Bladder microvascular endothelial cell (primary cell): Measurements from ENCODE around the gene KCNJ1. TPM values are rescaled to one million over a fixed set of nuclear protein-coding genes. Genes with fewer than 3 reads are reported as not detected.

Experiments used
- total RNA-seq: library from RNA; depleted of rRNA; stranded (reverse); fragments of >200 nt; gene quantifications from 2 replicates; pipeline ENCODE4 v1.2.3, GENCODE V29; 2014

KCNJ1 gene
- under 0.01 and 0.06 TPM in 2 replicates for total RNA-seq

DNA sequence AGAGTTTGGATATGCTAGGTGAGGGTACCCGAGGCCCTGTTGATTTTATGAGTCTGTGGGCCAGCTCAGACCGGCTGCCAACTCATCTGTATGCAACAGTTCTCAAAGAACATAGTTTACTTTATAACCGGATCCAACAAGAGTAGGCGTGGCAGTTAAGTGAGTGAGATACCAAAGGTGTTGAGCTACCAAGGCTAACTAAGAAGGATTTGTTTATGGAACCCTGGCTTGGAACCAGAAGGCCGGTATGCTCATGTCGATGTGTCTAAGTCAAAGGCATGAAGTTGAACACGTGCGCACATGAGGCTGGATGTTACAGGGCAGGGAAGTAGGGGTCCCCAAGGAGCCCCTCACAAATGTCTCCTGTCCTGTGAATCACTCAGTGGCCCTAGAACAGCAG, at the start of gene KCNJ1:
Gene KCNJ1, minus strand, starts transcription at position 20 of the 400 bp plus-strand sequence. CDS start 27,053 bp downstream, outside the sequence.

DNA sequence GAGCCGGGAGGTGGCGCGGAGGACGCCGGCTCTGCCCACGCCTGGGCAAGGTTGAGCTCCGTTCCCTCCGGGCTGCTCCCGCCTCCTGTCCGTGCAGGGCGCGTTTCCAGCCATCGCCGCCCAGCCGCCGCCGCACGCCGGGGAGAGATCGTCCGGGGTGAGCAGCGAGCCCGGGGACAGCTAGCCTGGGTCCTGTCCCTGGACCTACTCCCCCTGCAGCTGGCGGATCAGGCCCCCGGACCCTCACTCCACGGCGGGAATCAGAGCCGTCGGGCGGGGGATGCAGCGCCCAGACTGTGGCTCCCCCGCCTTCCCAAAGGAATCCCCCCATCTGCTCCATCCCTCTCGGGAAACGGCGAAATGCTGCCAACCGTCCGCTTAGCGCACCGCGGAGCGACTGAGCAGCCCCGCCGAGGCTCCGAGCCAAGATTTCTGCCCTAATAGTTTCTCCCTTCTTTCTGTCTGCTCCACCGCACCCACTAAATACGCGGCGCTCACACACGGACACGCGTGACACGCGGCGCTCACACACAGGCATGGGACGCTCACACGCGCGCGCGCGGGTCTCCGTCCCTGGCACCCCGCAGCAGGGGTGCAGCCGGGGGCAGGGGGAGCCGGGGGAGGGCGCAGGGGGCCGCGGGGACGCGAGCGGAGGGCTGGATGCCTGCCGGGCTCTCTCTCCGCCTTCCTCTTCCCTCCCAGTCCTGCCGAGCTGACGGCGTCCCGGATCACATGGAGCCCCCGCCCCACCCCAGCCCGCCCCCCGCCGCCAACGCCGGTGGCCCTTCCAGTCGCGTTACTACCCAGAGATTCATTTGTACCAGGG, 23.7 kb upstream of the KCNJ1 start, which contains the start of gene KCNJ5:
Gene KCNJ5, plus strand, starts transcription at position 814 of the 826 bp plus-strand sequence. CDS start 19,918 bp downstream, outside the sequence.

Other genes starting within 250 kb of the KCNJ1 start
- 150 and 208 TPM in 2 replicates for gene FLI1, start 173.2 kb downstream of the KCNJ1 start, total RNA-seq
- gene KCNJ5, start 24.1 kb upstream of the KCNJ1 start, total RNA-seq, result 0.16 TPM in 1 of 2 replicates, not detected in the other
- not detected in 2 replicates for gene TP53AIP1, start 75.6 kb upstream of the KCNJ1 start, total RNA-seq